ENCODE results near the gene SEMA3A. TPM values are rescaled to one million over a fixed set of nuclear protein-coding genes. Genes with fewer than 3 reads are reported as not detected.

The SEMA3A gene
- total and polyA plus RNA-seq, 2 of the 4 experiments (the other 2 are of a cell fraction), result 31.2 to 213 TPM

DNA sequence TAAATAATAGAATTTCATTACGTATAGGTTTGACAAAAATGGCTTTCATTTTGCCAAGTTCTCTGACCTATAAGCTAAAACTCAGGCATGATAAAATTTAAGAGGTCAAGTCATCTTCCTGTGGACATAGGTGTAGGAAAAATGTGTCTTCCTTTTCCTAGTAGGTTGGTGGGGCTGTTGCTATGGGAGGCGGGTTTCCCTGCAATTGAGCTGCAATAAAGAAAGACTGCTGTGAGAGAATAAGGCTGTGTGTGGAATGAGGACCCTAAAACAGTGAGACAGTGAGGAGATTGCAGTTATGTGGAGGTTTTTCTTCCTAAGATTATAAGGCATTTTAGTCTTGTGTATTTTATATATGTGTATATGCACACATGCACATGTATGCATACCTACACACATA is 13.0 kb upstream of the SEMA3A start:
- H2AK9ac ChIP-seq (replicated peaks; ENCODE audit: low read depth, low read length, poor library complexity), result no peak overlapping the region
- TF ChIP-seq RFX5 (IDR thresholded peaks at IDR 0.05; ENCODE audit: low read depth, low read length), result no peak
- no peak for TF ChIP-seq MAFK (IDR thresholded peaks at IDR 0.05; ENCODE audit: low read depth, low read length)
- no peak for TF ChIP-seq RCOR1 (IDR thresholded peaks at IDR 0.05; ENCODE audit: insufficient replicate concordance, low read length)
- TF ChIP-seq, protein P1, sequence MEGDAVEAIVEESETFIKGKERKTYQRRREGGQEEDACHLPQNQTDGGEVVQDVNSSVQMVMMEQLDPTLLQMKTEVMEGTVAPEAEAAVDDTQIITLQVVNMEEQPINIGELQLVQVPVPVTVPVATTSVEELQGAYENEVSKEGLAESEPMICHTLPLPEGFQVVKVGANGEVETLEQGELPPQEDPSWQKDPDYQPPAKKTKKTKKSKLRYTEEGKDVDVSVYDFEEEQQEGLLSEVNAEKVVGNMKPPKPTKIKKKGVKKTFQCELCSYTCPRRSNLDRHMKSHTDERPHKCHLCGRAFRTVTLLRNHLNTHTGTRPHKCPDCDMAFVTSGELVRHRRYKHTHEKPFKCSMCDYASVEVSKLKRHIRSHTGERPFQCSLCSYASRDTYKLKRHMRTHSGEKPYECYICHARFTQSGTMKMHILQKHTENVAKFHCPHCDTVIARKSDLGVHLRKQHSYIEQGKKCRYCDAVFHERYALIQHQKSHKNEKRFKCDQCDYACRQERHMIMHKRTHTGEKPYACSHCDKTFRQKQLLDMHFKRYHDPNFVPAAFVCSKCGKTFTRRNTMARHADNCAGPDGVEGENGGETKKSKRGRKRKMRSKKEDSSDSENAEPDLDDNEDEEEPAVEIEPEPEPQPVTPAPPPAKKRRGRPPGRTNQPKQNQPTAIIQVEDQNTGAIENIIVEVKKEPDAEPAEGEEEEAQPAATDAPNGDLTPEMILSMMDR (conservative IDR thresholded peaks at IDR 0.05; ENCODE audit: low read depth, low read length), result no peak
- no peaks in the 10 kb centered on the region for H3K27me3 ChIP-seq (ENCODE audit: control insufficient read depth, insufficient read depth, low read length)
- no peak overlapping the region for H3K27ac ChIP-seq (ENCODE audit: insufficient read depth, low read length)
- whole genome bisulfite sequencing, 2 experiments (ENCODE audit: extremely low coverage in 2 of 2, insufficient read length in 1 of 2), result 100% methylated on average over 1 of the region's 2 CpGs; no CpG with 5 or more reads in 1 of the 2 experiments
- no peak overlapping the region for H4K5ac ChIP-seq (ENCODE audit: low read depth, low read length)
- no peak for DNase-seq
- dilution Hi-C loops (cut with HindIII; ENCODE audit: low sequenced_read_pairs, unreplicated experiment), result no loop called here
- no peak overlapping the region for H4K8ac ChIP-seq (ENCODE audit: low read depth in 2 of 2, low read length in 2 of 2)
- H2BK120ac ChIP-seq (ENCODE audit: low read depth, low read length), result no peak overlapping the region
- BruUV-seq (replicated peaks), result no TSS peak
- ChIA-PET CTCF (no interaction called here), POLR2A (ENCODE audit: unreplicated experiment) (no interaction called here)
- no peak overlapping the region for H2BK5ac ChIP-seq (ENCODE audit: low read depth, low read length, poor library complexity, severe bottlenecking)
- no peak overlapping the region for H3K4me3 ChIP-seq (ENCODE audit: insufficient read depth, low read depth, low read length)
- ATAC-seq (ENCODE audit: low read depth), result no peak
- H2BK15ac ChIP-seq (ENCODE audit: low read depth, low read length), result no peak overlapping the region
- H3K9me1 ChIP-seq (ENCODE audit: insufficient read depth, low read length), result no peaks in the 10 kb centered on the region
- H3K18ac ChIP-seq (ENCODE audit: low read depth, low read length), result no peak overlapping the region
- H3K9me3 ChIP-seq (ENCODE audit: control insufficient read depth, insufficient read depth, low read length), result no peaks in the 10 kb centered on the region
- H2AK5ac ChIP-seq (ENCODE audit: low read depth, low read length), result no peak overlapping the region
- H3K14ac ChIP-seq (replicated peaks; ENCODE audit: low read depth, low read length), result no peak overlapping the region
- no peaks in the 10 kb centered on the region for H4K20me1 ChIP-seq (ENCODE audit: insufficient read depth, low read length)
- no peak overlapping the region; the same call in 1 of the 2 replicates for H2BK20ac ChIP-seq (ENCODE audit: low read depth, low read length)
- H3K36me3 ChIP-seq (ENCODE audit: control insufficient read depth, insufficient read depth, low read length), result no peaks in the 10 kb centered on the region
- H3K9ac ChIP-seq (ENCODE audit: low read depth, low read length), result no peak overlapping the region
- in situ Hi-C loops (cut with MboI; ENCODE audit: low sequenced_read_pairs), result no loop called here
- intact Hi-C loops (cut with micrococcal nuclease), result no loop called here
- H3K56ac ChIP-seq (ENCODE audit: extremely low read depth, insufficient read depth, low read length), result no peak overlapping the region
- H3K23ac ChIP-seq (ENCODE audit: low read depth, low read length), result no peak overlapping the region
- H3K4me2 ChIP-seq (ENCODE audit: low read depth, low read length), result no peak overlapping the region
- no peak overlapping the region for H2AFZ ChIP-seq (replicated peaks; ENCODE audit: low read length, poor library complexity)
- H3K79me1 ChIP-seq (ENCODE audit: low read depth in 1 of 2, low read length in 2 of 2), result no peaks in the 10 kb centered on the region
- H3K4me1 ChIP-seq (ENCODE audit: control insufficient read depth, insufficient read depth, low read length), result no peaks in the 10 kb centered on the region
- H3K4ac ChIP-seq (ENCODE audit: low read depth, low read length), result no peak overlapping the region
- H4K91ac ChIP-seq (ENCODE audit: insufficient read depth, low read depth, low read length), result no peak overlapping the region
